ENCODE data around the gene NRARP. TPM values are rescaled to one million over a fixed set of nuclear protein-coding genes. Genes with fewer than 3 reads are reported as not detected.

The NRARP gene
- total RNA-seq, 1 experiment from 2014 or later = 23.8 TPM

DNA sequence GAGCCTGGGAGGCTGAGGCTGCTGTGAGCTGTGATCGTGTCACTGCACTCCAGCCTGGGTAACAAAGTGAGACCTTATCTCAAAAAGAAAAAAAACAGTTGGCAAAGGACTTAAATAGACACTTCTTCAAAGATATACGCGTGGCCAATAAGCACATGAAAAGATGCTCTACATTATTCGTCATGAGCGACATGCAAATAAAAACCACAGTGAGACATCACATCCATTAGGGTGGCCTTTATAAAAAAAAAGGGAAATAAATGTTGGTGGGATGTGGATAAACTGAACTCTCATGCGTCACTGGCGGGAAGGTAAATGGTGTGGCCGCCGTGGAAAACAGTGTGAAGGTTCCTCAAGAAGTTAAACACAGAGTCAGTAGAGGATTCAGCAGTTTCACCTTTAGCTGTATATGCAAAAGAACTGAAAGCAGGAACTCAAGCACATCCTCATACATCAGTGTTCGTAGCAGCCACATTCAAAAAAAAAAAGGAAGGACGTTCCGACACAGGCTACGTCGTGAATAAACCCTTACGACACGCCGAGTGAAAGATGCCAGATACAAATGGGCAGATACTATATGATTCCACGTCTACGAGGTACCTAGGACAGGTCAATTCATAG lies 24.5 kb upstream of the NRARP start:
- H2BK15ac ChIP-seq (ENCODE audit: low read depth, low read length) = no peak overlapping the region
- no peak overlapping the region for H3K4me2 ChIP-seq (ENCODE audit: insufficient read depth, insufficient read length, low read length)
- no peak overlapping the region for H3T11ph ChIP-seq (ENCODE audit: low read length)
- no peak overlapping the region for H2AFZ ChIP-seq (ENCODE audit: low read length)
- H3K9me3 Mint-ChIP-seq = peaks cover 6 to 33% of the 10 kb centered on the region in 2 experiments
- no peaks in the 10 kb centered on the region for H3K4me1 Mint-ChIP-seq
- TF ChIP-seq, protein P1, sequence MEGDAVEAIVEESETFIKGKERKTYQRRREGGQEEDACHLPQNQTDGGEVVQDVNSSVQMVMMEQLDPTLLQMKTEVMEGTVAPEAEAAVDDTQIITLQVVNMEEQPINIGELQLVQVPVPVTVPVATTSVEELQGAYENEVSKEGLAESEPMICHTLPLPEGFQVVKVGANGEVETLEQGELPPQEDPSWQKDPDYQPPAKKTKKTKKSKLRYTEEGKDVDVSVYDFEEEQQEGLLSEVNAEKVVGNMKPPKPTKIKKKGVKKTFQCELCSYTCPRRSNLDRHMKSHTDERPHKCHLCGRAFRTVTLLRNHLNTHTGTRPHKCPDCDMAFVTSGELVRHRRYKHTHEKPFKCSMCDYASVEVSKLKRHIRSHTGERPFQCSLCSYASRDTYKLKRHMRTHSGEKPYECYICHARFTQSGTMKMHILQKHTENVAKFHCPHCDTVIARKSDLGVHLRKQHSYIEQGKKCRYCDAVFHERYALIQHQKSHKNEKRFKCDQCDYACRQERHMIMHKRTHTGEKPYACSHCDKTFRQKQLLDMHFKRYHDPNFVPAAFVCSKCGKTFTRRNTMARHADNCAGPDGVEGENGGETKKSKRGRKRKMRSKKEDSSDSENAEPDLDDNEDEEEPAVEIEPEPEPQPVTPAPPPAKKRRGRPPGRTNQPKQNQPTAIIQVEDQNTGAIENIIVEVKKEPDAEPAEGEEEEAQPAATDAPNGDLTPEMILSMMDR (conservative IDR thresholded peaks at IDR 0.05) = no peak
- no peaks in the 10 kb centered on the region for H4K20me1 ChIP-seq (ENCODE audit: control insufficient read depth, insufficient read depth, insufficient read length)
- no peak overlapping the region for H2BK20ac ChIP-seq (ENCODE audit: low read depth, low read length, poor library complexity, severe bottlenecking)
- peak overlapping the region in 1 of 2 experiments; percentile 15; a peak in 1 of 5 replicates for H3K4me3 Mint-ChIP-seq
- H2BK12ac ChIP-seq (ENCODE audit: insufficient read length, low read depth, low read length) = no peak overlapping the region
- peaks cover 1 to 4% (median 2%) of the 10 kb centered on the region in 3 experiments; a peak in 3 of 7 replicates for H3K36me3 Mint-ChIP-seq (ENCODE audit: insufficient read depth in 1 of 3, low read depth in 3 of 3)
- no peaks in the 10 kb centered on the region for H3K23me2 ChIP-seq (ENCODE audit: insufficient read length, low read depth, low read length, poor library complexity, severe bottlenecking)
- H3K9ac ChIP-seq (ENCODE audit: extremely low read depth, insufficient read length, low read length) = no peak overlapping the region
- no peak overlapping the region for H2BK5ac ChIP-seq (ENCODE audit: insufficient read length, low read length)
- no peak overlapping the region for H3K27ac Mint-ChIP-seq
- peaks cover 15% of the 10 kb centered on the region for H3K27me3 Mint-ChIP-seq (ENCODE audit: low read depth)
- no peak overlapping the region for H4K91ac ChIP-seq (ENCODE audit: insufficient read length, low read depth, low read length)
- no peak overlapping the region for H3K14ac ChIP-seq (ENCODE audit: insufficient read depth, low read length)
- no peak overlapping the region for H3K27ac ChIP-seq (ENCODE audit: insufficient read length, low read depth, low read length)
- no peaks in the 10 kb centered on the region for H3K79me1 ChIP-seq (ENCODE audit: insufficient read depth, low read depth, low read length, poor library complexity, severe bottlenecking)
- H3K4me1 ChIP-seq (ENCODE audit: insufficient read depth, low read length) = no peaks in the 10 kb centered on the region
- no peaks in the 10 kb centered on the region for H3K79me2 ChIP-seq (ENCODE audit: insufficient read depth, low read length)
- H3K23ac ChIP-seq (ENCODE audit: insufficient read length, low read depth, low read length) = no peak overlapping the region
- no peak overlapping the region for H2BK120ac ChIP-seq (ENCODE audit: low read depth, low read length, poor library complexity, severe bottlenecking)
- H3K18ac ChIP-seq (ENCODE audit: insufficient read length, low read depth, low read length) = no peak overlapping the region
- no peak overlapping the region for H4K5ac ChIP-seq (ENCODE audit: insufficient read length, low read depth, low read length)
- no CpG with 5 or more reads among the region's 19 CpGs for WGBS (ENCODE audit: extremely low coverage, insufficient read length, low lambda C conversion rate)
- no peak for DNase-seq
- no peak overlapping the region for H4K8ac ChIP-seq (replicated peaks; ENCODE audit: insufficient read length, low read depth, low read length)
- no peak overlapping the region for H3K4ac ChIP-seq (ENCODE audit: low read depth, low read length)
- H3K27me3 ChIP-seq (ENCODE audit: insufficient read depth, low read length) = no peaks in the 10 kb centered on the region
- H2AK5ac ChIP-seq (ENCODE audit: insufficient read length, low read length) = no peak overlapping the region
- no peaks in the 10 kb centered on the region for H3K9me3 ChIP-seq (ENCODE audit: control insufficient read depth, low read depth, low read length)
- no peak overlapping the region for H3K56ac ChIP-seq (ENCODE audit: insufficient read length, low read depth, low read length)
